ENCODE measurements around the gene MLPH. TPM values are rescaled to one million over a fixed set of nuclear protein-coding genes. Genes with fewer than 3 reads are reported as not detected.

The MLPH gene
- total and polyA plus RNA-seq, 2 of the 13 experiments (the other 11 are each of a cell fraction or from before 2014, with no cell fraction given) = 0.12 TPM; not detected in 1

- TF ChIP-seq ZNF670 (CRISPR knock-in tag; IDR thresholded peaks at IDR 0.05; ENCODE audit: borderline replicate concordance) (no peak), PLSCR1 (CRISPR knock-in tag; IDR thresholded peaks at IDR 0.05; ENCODE audit: borderline replicate concordance) (no peak), ZMYM4 (CRISPR knock-in tag; IDR thresholded peaks at IDR 0.05) (no peak; the same call in 1 of the 2 replicates), ZNF446 (CRISPR knock-in tag; IDR thresholded peaks at IDR 0.05) (no peak), SUZ12 (IDR thresholded peaks at IDR 0.05; ENCODE audit: low read depth, low read length) (no peak), ARID4A (CRISPR knock-in tag; IDR thresholded peaks at IDR 0.05; ENCODE audit: borderline replicate concordance) (peak; percentile 66; the same call in 1 of the 2 replicates), CC2D1A (CRISPR knock-in tag; IDR thresholded peaks at IDR 0.05) (no peak), RNF219 (CRISPR knock-in tag; IDR thresholded peaks at IDR 0.05) (no peak), ZNF543 (CRISPR knock-in tag; IDR thresholded peaks at IDR 0.05) (no peak), NFIC (IDR thresholded peaks at IDR 0.05; ENCODE audit: low read length) (no peak), NCOA1 (CRISPR knock-in tag; IDR thresholded peaks at IDR 0.05) (no peak; the same call in none of the 2 replicates), USF2 (IDR thresholded peaks at IDR 0.05; ENCODE audit: low read depth, low read length) (peak; percentile 37; the same call in 1 of the 2 replicates), USF2 (CRISPR knock-in tag; IDR thresholded peaks at IDR 0.05; ENCODE audit: borderline replicate concordance) (no peak), ZNF333 (CRISPR knock-in tag; IDR thresholded peaks at IDR 0.05; ENCODE audit: borderline replicate concordance) (no peak), HNRNPK (IDR thresholded peaks at IDR 0.05; ENCODE audit: low read depth, low read length, poor library complexity, severe bottlenecking) (no peak), SALL2 (CRISPR knock-in tag; IDR thresholded peaks at IDR 0.05) (no peak; the same call in 1 of the 2 replicates), MYC (CRISPR knock-in tag; IDR thresholded peaks at IDR 0.05; ENCODE audit: borderline replicate concordance) (peak; percentile 20; the same call in 1 of the 2 replicates)
Observed at GRCh38 chr2:237581751-237582746, 95.0 kb downstream of the MLPH start (continued).
